Panc1 (cell line): ENCODE results near the gene ZZZ3.

Source experiments
- POLR2AphosphoS5 ChIP-seq: IDR thresholded peaks from 2 replicates; pipeline ENCODE4 v1.6.1; 2012; ENCODE audit warnings: mild to moderate bottlenecking, low read depth, low read length, moderate library complexity
- SIN3A ChIP-seq: IDR thresholded peaks from 2 replicates; pipeline ENCODE4 v1.6.1; 2012; ENCODE audit warnings: low read depth, mild to moderate bottlenecking, low read length, moderate library complexity, borderline replicate concordance; ENCODE audit not compliant: insufficient read depth
- TCF7L2 ChIP-seq: IDR thresholded peaks from 2 replicates; pipeline ENCODE4 v1.6.1; 2011; ENCODE audit warnings: mild to moderate bottlenecking, low read depth, low read length, inconsistent platforms
- TF ChIP-seq, protein P1 (sequence below): fragments of 450-650 bp; IDR thresholded peaks from 2 replicates; pipeline ENCODE4 v1.5.1; 2017; ENCODE audit warnings: mild to moderate bottlenecking
- TF ChIP-seq, protein P2 (sequence below), 2 experiments: IDR thresholded peaks; 2 replicates each; pipeline ENCODE4 v1.6.1; 2011 to 2012; ENCODE audit warnings: low read depth in 2 of 2, control low read depth in 1 of 2, low read length in 1 of 2, mild to moderate bottlenecking in 1 of 2, moderate library complexity in 1 of 2; ENCODE audit not compliant: insufficient read depth in 1 of 2

DNA sequence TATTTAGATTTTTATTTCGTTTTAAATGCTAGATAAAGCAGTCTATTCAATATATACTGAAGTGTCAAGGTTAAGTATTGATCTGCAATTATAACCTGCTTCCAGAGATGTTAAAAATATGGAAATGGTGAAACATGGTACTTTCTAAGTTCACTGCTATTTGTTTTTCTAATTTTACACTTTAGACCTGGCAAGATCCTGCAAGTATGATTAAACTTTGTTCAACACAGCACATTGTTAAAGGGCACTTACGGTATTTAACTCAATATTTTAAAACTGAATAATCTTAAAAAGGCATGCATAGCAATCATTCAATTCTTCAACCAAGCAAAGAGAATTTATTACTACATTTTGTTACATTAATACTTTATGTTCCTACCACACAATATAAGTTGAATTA, 35.7 kb upstream of the ZZZ3 start:
- TF ChIP-seq, protein P1, sequence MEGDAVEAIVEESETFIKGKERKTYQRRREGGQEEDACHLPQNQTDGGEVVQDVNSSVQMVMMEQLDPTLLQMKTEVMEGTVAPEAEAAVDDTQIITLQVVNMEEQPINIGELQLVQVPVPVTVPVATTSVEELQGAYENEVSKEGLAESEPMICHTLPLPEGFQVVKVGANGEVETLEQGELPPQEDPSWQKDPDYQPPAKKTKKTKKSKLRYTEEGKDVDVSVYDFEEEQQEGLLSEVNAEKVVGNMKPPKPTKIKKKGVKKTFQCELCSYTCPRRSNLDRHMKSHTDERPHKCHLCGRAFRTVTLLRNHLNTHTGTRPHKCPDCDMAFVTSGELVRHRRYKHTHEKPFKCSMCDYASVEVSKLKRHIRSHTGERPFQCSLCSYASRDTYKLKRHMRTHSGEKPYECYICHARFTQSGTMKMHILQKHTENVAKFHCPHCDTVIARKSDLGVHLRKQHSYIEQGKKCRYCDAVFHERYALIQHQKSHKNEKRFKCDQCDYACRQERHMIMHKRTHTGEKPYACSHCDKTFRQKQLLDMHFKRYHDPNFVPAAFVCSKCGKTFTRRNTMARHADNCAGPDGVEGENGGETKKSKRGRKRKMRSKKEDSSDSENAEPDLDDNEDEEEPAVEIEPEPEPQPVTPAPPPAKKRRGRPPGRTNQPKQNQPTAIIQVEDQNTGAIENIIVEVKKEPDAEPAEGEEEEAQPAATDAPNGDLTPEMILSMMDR = no peak
- TF ChIP-seq, protein P2, sequence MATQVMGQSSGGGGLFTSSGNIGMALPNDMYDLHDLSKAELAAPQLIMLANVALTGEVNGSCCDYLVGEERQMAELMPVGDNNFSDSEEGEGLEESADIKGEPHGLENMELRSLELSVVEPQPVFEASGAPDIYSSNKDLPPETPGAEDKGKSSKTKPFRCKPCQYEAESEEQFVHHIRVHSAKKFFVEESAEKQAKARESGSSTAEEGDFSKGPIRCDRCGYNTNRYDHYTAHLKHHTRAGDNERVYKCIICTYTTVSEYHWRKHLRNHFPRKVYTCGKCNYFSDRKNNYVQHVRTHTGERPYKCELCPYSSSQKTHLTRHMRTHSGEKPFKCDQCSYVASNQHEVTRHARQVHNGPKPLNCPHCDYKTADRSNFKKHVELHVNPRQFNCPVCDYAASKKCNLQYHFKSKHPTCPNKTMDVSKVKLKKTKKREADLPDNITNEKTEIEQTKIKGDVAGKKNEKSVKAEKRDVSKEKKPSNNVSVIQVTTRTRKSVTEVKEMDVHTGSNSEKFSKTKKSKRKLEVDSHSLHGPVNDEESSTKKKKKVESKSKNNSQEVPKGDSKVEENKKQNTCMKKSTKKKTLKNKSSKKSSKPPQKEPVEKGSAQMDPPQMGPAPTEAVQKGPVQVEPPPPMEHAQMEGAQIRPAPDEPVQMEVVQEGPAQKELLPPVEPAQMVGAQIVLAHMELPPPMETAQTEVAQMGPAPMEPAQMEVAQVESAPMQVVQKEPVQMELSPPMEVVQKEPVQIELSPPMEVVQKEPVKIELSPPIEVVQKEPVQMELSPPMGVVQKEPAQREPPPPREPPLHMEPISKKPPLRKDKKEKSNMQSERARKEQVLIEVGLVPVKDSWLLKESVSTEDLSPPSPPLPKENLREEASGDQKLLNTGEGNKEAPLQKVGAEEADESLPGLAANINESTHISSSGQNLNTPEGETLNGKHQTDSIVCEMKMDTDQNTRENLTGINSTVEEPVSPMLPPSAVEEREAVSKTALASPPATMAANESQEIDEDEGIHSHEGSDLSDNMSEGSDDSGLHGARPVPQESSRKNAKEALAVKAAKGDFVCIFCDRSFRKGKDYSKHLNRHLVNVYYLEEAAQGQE (IDR thresholded peaks at IDR 0.05; ENCODE audit: insufficient read depth in 1 of 2, low read depth in 2 of 2, low read length in 1 of 2) = no peak
- no peak for TF ChIP-seq POLR2AphosphoS5
- TF ChIP-seq SIN3A = no peak
- no peak for TF ChIP-seq TCF7L2
